Osteoblast (primary cell): ENCODE measurements around the gene TRPC6. TPM values are rescaled to one million over a fixed set of nuclear protein-coding genes. Genes with fewer than 3 reads are reported as not detected.

Experiments
- DNase-seq: peaks from one replicate; pipeline ENCODE4 v3.0.0; 2011; ENCODE audit warnings: low spot score, mixed read lengths; ENCODE audit not compliant: insufficient read length; ENCODE audit errors: missing footprints
- H2AFZ ChIP-seq: 2 replicates; pipeline ENCODE4 v1.6.0; 2011; ENCODE audit warnings: mild to moderate bottlenecking, low read length
- H3K27ac ChIP-seq: 2 replicates; pipeline ENCODE4 v1.5.1; 2011; ENCODE audit warnings: mild to moderate bottlenecking, low read depth, low read length, moderate library complexity
- H3K27me3 ChIP-seq: 2 replicates; pipeline ENCODE4 v1.6.0; 2012; ENCODE audit warnings: mild to moderate bottlenecking, control low read depth, inconsistent platforms, low read length, moderate library complexity; ENCODE audit not compliant: insufficient read depth
- H3K36me3 ChIP-seq: 2 replicates; pipeline ENCODE4 v1.5.1; 2011; ENCODE audit warnings: mild to moderate bottlenecking, low read length, control low read depth, moderate library complexity; ENCODE audit not compliant: insufficient read depth
- H3K4me1 ChIP-seq: 2 replicates; pipeline ENCODE4 v1.5.1; 2011; ENCODE audit warnings: mild to moderate bottlenecking, low read length, control low read depth, moderate library complexity; ENCODE audit not compliant: insufficient read depth
- H3K4me2 ChIP-seq: 2 replicates; pipeline ENCODE4 v1.6.0; 2011; ENCODE audit warnings: mild to moderate bottlenecking, low read length; ENCODE audit not compliant: insufficient read depth
- H3K4me3 ChIP-seq: fragments of 200-600 bp; sonication (generic); 3 replicates; pipeline ENCODE4 v1.5.1; 2012; ENCODE audit warnings: mild to moderate bottlenecking, low read length, inconsistent platforms; ENCODE audit not compliant: insufficient read depth
- H3K79me2 ChIP-seq: 2 replicates; pipeline ENCODE4 v1.6.0; 2012; ENCODE audit warnings: mild to moderate bottlenecking, low read length, control low read depth, inconsistent platforms; ENCODE audit not compliant: insufficient read depth
- H3K9me3 ChIP-seq: 2 replicates; pipeline ENCODE4 v1.5.1; 2011; ENCODE audit warnings: low read depth, low read length, control low read depth
- H4K20me1 ChIP-seq: 2 replicates; pipeline ENCODE4 v1.6.0; 2012; ENCODE audit warnings: mild to moderate bottlenecking, low read length, control low read depth; ENCODE audit not compliant: insufficient read depth
- total RNA-seq: library from RNA; depleted of rRNA; stranded (reverse); fragments of >200 nt; gene quantifications from 2 replicates; pipeline ENCODE4 v1.2.3, GENCODE V29; 2012
- TF ChIP-seq, protein P1 (sequence below): IDR thresholded peaks from 2 replicates; pipeline ENCODE4 v1.5.1; 2011; ENCODE audit warnings: mild to moderate bottlenecking, low read depth, low read length, moderate library complexity; ENCODE audit errors: extremely low read depth

Gene TRPC6
- total RNA-seq, 1 donor, result 0.36 TPM

DNA sequence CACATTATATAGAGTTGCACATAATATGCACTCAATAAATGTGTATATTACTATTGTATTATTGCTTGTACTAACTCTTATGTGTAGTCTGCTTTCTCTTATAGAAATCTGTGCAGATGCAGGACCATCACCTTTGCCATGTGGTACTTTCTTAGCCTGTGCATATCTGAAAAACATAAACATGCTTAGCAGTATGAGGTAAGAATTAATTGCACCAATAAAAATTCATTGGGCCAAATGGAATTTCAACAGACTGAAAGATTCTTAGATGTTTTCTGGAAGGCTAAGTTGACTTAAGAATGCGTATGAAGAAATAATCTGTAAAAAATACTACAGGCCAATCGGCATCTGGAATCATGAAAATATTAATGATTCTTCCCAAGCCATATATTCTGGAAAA is 55.3 kb downstream of the TRPC6 start:
- H3K9me3 ChIP-seq, result no peaks in the 10 kb centered on the region
- no peak for DNase-seq

DNA sequence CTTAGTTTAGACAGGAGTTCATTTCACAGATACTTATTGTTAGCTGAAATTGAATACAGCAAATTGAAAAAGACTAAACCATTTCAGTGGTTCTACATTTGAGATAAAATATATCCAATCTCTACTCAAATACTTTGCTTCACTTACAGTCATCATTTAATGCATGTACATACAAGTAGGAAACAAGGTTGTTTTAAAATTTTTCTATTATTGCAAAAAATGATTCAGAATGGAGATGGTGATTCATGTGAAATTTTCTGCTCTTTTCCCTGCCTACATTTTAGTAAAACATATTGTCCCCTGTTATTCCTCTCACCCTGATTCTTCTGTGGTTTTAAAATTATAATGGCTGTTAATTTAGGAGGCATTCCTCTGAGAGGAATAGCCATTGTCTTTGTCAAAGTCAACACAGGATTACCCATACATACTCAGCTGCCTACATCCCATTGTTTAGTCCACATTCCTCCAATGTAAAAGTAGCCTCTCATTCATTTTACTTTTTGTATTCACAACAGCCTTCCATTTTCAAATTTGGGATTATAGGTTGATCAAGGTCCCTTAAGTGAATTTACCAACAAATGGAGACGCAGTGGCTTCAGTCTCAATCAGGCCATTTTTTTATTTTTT is 60.1 kb downstream of the TRPC6 start:
- Histone ChIP-seq H4K20me1 (no peaks in the 10 kb centered on the region), H2AFZ (no peak overlapping the region)

More for the DNA sequence above, 55.3 kb downstream of the TRPC6 start:
- TF ChIP-seq, protein P1, sequence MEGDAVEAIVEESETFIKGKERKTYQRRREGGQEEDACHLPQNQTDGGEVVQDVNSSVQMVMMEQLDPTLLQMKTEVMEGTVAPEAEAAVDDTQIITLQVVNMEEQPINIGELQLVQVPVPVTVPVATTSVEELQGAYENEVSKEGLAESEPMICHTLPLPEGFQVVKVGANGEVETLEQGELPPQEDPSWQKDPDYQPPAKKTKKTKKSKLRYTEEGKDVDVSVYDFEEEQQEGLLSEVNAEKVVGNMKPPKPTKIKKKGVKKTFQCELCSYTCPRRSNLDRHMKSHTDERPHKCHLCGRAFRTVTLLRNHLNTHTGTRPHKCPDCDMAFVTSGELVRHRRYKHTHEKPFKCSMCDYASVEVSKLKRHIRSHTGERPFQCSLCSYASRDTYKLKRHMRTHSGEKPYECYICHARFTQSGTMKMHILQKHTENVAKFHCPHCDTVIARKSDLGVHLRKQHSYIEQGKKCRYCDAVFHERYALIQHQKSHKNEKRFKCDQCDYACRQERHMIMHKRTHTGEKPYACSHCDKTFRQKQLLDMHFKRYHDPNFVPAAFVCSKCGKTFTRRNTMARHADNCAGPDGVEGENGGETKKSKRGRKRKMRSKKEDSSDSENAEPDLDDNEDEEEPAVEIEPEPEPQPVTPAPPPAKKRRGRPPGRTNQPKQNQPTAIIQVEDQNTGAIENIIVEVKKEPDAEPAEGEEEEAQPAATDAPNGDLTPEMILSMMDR, result no peak
- no peak overlapping the region for H3K27ac ChIP-seq
- no peak overlapping the region for H2AFZ ChIP-seq
- no peaks in the 10 kb centered on the region for H3K79me2 ChIP-seq
- H4K20me1 ChIP-seq, result no peaks in the 10 kb centered on the region
- no peaks in the 10 kb centered on the region for H3K36me3 ChIP-seq
- no peaks in the 10 kb centered on the region for H3K27me3 ChIP-seq
- H3K4me2 ChIP-seq, result no peak overlapping the region
- no peak overlapping the region for H3K4me3 ChIP-seq
- H3K4me1 ChIP-seq, result no peaks in the 10 kb centered on the region

DNA sequence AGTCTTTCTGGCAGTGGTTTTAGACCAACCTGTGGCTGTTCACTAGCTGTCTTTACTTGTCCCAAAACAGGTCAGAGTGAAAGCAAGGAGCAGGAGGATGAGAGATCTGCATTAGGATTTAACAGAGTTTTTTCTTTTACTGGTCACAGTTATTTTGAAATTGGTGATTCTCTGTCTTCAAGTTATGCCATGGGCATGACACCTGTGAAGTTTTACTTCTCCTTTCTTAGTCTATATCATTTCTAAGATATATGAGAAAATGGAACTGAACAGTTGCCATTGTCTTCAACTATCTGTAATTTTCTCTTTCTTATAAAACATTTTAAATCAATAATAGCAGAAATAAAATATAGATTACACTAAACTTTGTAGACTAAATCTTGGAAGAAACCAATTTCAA is 60.6 kb downstream of the TRPC6 start:
- no peak overlapping the region for H3K4me2 ChIP-seq
- no peak overlapping the region for H3K27ac ChIP-seq
- no peaks in the 10 kb centered on the region for H3K36me3 ChIP-seq
- no peaks in the 10 kb centered on the region for H3K4me1 ChIP-seq
- H2AFZ ChIP-seq, result no peak overlapping the region
- no peaks in the 10 kb centered on the region for H4K20me1 ChIP-seq
- H3K4me3 ChIP-seq, result no peak overlapping the region
- no peaks in the 10 kb centered on the region for H3K27me3 ChIP-seq
- H3K79me2 ChIP-seq, result no peaks in the 10 kb centered on the region
- no peak for DNase-seq
- TF ChIP-seq, protein P1, result no peak
- no peaks in the 10 kb centered on the region for H3K9me3 ChIP-seq

More for the DNA sequence above, 60.1 kb downstream of the TRPC6 start:
- Histone ChIP-seq H3K27me3 (no peaks in the 10 kb centered on the region), H3K4me1 (no peaks in the 10 kb centered on the region), H3K4me2 (no peak overlapping the region), H3K27ac (no peak overlapping the region), H3K79me2 (no peaks in the 10 kb centered on the region), H3K4me3 (no peak overlapping the region), H3K9me3 (no peaks in the 10 kb centered on the region), H3K36me3 (no peaks in the 10 kb centered on the region)
- TF ChIP-seq, protein P1, result no peak
- DNase-seq, result no peak

DNA sequence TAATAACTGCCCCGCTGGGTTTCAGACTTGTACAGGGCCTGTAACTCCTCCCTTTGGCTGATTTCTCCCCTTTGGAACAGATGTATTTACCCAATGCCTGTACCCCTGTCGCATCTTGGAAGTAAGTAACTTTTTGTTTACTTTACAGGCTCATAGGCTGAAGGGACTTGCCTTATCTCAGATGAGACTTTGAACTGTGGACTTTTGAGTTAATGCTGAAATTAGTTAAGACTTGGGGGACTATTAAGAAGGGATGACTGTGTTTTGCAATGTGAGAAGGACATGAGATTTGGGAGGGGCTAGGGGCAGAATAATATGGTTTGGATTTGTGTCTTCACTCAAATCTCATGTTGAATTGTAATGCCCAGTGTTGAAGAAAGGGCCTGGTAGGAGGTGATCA is 62.0 kb downstream of the TRPC6 start:
- H3K36me3 ChIP-seq, result no peaks in the 10 kb centered on the region
- H3K4me1 ChIP-seq, result no peaks in the 10 kb centered on the region
- H3K27ac ChIP-seq, result no peak overlapping the region
- H3K9me3 ChIP-seq, result no peaks in the 10 kb centered on the region
- no peaks in the 10 kb centered on the region for H4K20me1 ChIP-seq
- DNase-seq, result no peak
- H2AFZ ChIP-seq, result no peak overlapping the region
- no peaks in the 10 kb centered on the region for H3K27me3 ChIP-seq
- TF ChIP-seq, protein P1, result no peak
- no peaks in the 10 kb centered on the region for H3K79me2 ChIP-seq
- no peak overlapping the region for H3K4me3 ChIP-seq
- no peak overlapping the region for H3K4me2 ChIP-seq
